HL-60 (cell line): ENCODE data around the gene CEP57.
"Not testable (repeated sequence)": the region's sequence is repeated elsewhere in the genome, so short reads cannot be mapped to it uniquely, and the experiment has no call there.

ENCODE experiments used
- GABPA ChIP-seq: IDR thresholded peaks from 2 replicates; pipeline ENCODE4 v1.6.1; 2012; ENCODE audit warnings: low read depth
- POLR2AphosphoS5 ChIP-seq: IDR thresholded peaks from 2 replicates; pipeline ENCODE4 v1.6.1; 2012; ENCODE audit warnings: low read depth
- SPI1 ChIP-seq: IDR thresholded peaks from 2 replicates; pipeline ENCODE4 v1.6.1; 2012; ENCODE audit warnings: low read depth, mild to moderate bottlenecking, borderline replicate concordance
- TF ChIP-seq, protein P1 (sequence below): IDR thresholded peaks from one replicate; pipeline ENCODE4 v1.5.1; 2011; ENCODE audit warnings: low read length, control low read depth, inconsistent platforms; ENCODE audit not compliant: insufficient read depth
- TF ChIP-seq, protein P2 (sequence below): IDR thresholded peaks from 2 replicates; pipeline ENCODE4 v1.6.1; 2012; ENCODE audit warnings: low read depth; ENCODE audit not compliant: insufficient replicate concordance

DNA sequence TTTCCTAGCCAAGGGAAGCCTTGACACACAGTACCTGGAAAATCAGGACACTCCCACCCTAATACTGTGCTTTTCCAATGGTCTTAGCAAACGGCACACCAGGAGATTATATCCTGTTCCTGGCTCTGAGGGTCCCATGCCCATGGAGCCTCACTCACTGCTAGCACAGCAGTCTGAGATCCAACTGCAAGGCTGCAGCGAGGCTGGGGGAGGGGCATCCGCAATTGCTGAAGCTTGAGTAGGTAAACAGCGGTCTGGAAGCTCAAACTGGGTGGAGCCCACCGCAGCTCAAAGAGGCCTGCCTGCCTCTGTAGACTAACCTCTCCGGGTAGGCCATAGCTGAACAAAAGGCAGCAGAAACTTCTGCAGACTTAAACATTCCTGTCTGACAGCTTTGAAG is 16.2 kb downstream of the CEP57 start:
- TF ChIP-seq, protein P1, sequence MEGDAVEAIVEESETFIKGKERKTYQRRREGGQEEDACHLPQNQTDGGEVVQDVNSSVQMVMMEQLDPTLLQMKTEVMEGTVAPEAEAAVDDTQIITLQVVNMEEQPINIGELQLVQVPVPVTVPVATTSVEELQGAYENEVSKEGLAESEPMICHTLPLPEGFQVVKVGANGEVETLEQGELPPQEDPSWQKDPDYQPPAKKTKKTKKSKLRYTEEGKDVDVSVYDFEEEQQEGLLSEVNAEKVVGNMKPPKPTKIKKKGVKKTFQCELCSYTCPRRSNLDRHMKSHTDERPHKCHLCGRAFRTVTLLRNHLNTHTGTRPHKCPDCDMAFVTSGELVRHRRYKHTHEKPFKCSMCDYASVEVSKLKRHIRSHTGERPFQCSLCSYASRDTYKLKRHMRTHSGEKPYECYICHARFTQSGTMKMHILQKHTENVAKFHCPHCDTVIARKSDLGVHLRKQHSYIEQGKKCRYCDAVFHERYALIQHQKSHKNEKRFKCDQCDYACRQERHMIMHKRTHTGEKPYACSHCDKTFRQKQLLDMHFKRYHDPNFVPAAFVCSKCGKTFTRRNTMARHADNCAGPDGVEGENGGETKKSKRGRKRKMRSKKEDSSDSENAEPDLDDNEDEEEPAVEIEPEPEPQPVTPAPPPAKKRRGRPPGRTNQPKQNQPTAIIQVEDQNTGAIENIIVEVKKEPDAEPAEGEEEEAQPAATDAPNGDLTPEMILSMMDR, result not testable (repeated sequence)
- TF ChIP-seq, protein P2, sequence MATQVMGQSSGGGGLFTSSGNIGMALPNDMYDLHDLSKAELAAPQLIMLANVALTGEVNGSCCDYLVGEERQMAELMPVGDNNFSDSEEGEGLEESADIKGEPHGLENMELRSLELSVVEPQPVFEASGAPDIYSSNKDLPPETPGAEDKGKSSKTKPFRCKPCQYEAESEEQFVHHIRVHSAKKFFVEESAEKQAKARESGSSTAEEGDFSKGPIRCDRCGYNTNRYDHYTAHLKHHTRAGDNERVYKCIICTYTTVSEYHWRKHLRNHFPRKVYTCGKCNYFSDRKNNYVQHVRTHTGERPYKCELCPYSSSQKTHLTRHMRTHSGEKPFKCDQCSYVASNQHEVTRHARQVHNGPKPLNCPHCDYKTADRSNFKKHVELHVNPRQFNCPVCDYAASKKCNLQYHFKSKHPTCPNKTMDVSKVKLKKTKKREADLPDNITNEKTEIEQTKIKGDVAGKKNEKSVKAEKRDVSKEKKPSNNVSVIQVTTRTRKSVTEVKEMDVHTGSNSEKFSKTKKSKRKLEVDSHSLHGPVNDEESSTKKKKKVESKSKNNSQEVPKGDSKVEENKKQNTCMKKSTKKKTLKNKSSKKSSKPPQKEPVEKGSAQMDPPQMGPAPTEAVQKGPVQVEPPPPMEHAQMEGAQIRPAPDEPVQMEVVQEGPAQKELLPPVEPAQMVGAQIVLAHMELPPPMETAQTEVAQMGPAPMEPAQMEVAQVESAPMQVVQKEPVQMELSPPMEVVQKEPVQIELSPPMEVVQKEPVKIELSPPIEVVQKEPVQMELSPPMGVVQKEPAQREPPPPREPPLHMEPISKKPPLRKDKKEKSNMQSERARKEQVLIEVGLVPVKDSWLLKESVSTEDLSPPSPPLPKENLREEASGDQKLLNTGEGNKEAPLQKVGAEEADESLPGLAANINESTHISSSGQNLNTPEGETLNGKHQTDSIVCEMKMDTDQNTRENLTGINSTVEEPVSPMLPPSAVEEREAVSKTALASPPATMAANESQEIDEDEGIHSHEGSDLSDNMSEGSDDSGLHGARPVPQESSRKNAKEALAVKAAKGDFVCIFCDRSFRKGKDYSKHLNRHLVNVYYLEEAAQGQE, result not testable (repeated sequence)
- not testable (repeated sequence) for TF ChIP-seq GABPA, POLR2AphosphoS5, SPI1
